Erythroblast (primary cell): ENCODE results near the gene MAOB.
"Not testable (repeated sequence)": the region's sequence is repeated elsewhere in the genome, so short reads cannot be mapped to it uniquely, and the experiment has no call there.

ENCODE experiments used
- GATA1 ChIP-seq: IDR thresholded peaks from 2 replicates; pipeline ENCODE4 v1.6.1; 2011; ENCODE audit warnings: low read depth, mild to moderate bottlenecking, control low read depth, low read length, moderate library complexity
- POLR2A ChIP-seq: IDR thresholded peaks from 2 replicates; pipeline ENCODE4 v1.6.1; 2011; ENCODE audit warnings: mild to moderate bottlenecking, low read length

GRCh38 chrX:43727254-43727653 is 155.0 kb downstream of the MAOB start:
- not testable (repeated sequence) for TF ChIP-seq POLR2A, GATA1
